GM12878 (cell line): ENCODE measurements around the gene SERPINE2.

ENCODE experiments used
- CTCF ChIP-seq, 3 experiments: IDR thresholded peaks in 2 of 3; conservative IDR thresholded peaks in 1 of 3; 2 replicates each; pipeline ENCODE4 v1.5.1; 2011; ENCODE audit warnings: low read depth in 3 of 3, low read length in 3 of 3, mild to moderate bottlenecking in 3 of 3, control low read depth in 2 of 3, moderate library complexity in 2 of 3, inconsistent platforms in 1 of 3, mixed read lengths in 1 of 3; ENCODE audit not compliant: control insufficient read depth in 2 of 3, insufficient read depth in 1 of 3; ENCODE audit errors: extremely low read depth in 1 of 3
- POLR2AphosphoS5 ChIP-seq: IDR thresholded peaks from 2 replicates; pipeline ENCODE4 v1.6.1; 2011; ENCODE audit warnings: mild to moderate bottlenecking, low read length, inconsistent platforms
- USF2 ChIP-seq: IDR thresholded peaks from 2 replicates; pipeline ENCODE4 v1.6.1; 2011; ENCODE audit warnings: low read depth, low read length, improper control_type of control experiment, borderline replicate concordance

GRCh38 chr2:224020523-224020922 is 18.6 kb downstream of the SERPINE2 start:
- TF ChIP-seq USF2 (no peak), POLR2AphosphoS5 (no peak), CTCF (IDR thresholded peaks at IDR 0.05 in 2 of 3, conservative IDR thresholded peaks at IDR 0.05 in 1 of 3; ENCODE audit: control insufficient read depth in 2 of 3, extremely low read depth in 1 of 3, insufficient read depth in 1 of 3, low read depth in 3 of 3, low read length in 3 of 3) (no peak)
